DOHH2 (cell line): ENCODE measurements around the gene OLFM3.

Source experiments
- H3F3A ChIP-seq: fragments of 200-600 bp; sonication (generic), shearing (Covaris generic); 2 replicates; pipeline ENCODE4 v1.6.0; 2016; ENCODE audit warnings: antibody characterized with exemption, mild to moderate bottlenecking; ENCODE audit not compliant: control insufficient read depth, insufficient read depth
- H3K27ac ChIP-seq: fragments of 200-600 bp; sonication (generic); 2 replicates; pipeline ENCODE4 v1.5.1; 2014; ENCODE audit warnings: low read depth, mild to moderate bottlenecking, low read length, moderate library complexity
- H3K27me3 ChIP-seq: fragments of 200-600 bp; sonication (generic); 2 replicates; pipeline ENCODE4 v1.6.1; 2014; ENCODE audit warnings: mild to moderate bottlenecking, low read length, mixed read lengths; ENCODE audit not compliant: control insufficient read depth
- H3K36me3 ChIP-seq: fragments of 200-600 bp; sonication (generic); 2 replicates; pipeline ENCODE4 v1.6.1; 2014; ENCODE audit warnings: mild to moderate bottlenecking, low read length, moderate library complexity, mixed read lengths; ENCODE audit not compliant: control insufficient read depth
- H3K4me1 ChIP-seq: fragments of 200-600 bp; sonication (generic); 2 replicates; pipeline ENCODE4 v1.6.1; 2014; ENCODE audit warnings: mild to moderate bottlenecking, low read length, mixed read lengths; ENCODE audit not compliant: control insufficient read depth
- H3K4me2 ChIP-seq: fragments of 200-600 bp; sonication (generic); 2 replicates; pipeline ENCODE4 v1.6.0; 2014; ENCODE audit warnings: mild to moderate bottlenecking, low read length, moderate library complexity
- H3K4me3 ChIP-seq: fragments of 200-600 bp; sonication (generic); 2 replicates; pipeline ENCODE4 v1.5.1; 2014; ENCODE audit warnings: mild to moderate bottlenecking, low read length, mixed read lengths
- H3K79me2 ChIP-seq: fragments of 200-600 bp; sonication (generic); 2 replicates; pipeline ENCODE4 v1.6.1; 2014; ENCODE audit warnings: mild to moderate bottlenecking, low read length, mixed read lengths; ENCODE audit not compliant: control insufficient read depth
- H3K9me2 ChIP-seq: fragments of 200-600 bp; sonication (generic); replicated peaks from 2 replicates; pipeline ENCODE4 v1.6.1; 2014; ENCODE audit warnings: mild to moderate bottlenecking, low read length, mixed read lengths; ENCODE audit not compliant: control insufficient read depth
- H3K9me3 ChIP-seq: fragments of 200-600 bp; sonication (generic); 2 replicates; pipeline ENCODE4 v1.6.1; 2014; ENCODE audit warnings: antibody characterized with exemption, low read length, mixed read lengths; ENCODE audit not compliant: control insufficient read depth, insufficient read depth
- H4K20me1 ChIP-seq: fragments of 200-600 bp; sonication (generic); 2 replicates; pipeline ENCODE4 v1.6.0; 2014; ENCODE audit warnings: low read depth, mild to moderate bottlenecking, antibody characterized with exemption, low read length, moderate library complexity; ENCODE audit not compliant: control insufficient read depth, insufficient read depth
- EZH2phosphoT487 ChIP-seq: fragments of 200-600 bp; sonication (generic); IDR thresholded peaks from 2 replicates; pipeline ENCODE4 v1.6.1; 2017; ENCODE audit warnings: borderline replicate concordance, mild to moderate bottlenecking, antibody characterized with exemption, low read length, moderate library complexity, mixed read lengths
- TF ChIP-seq, protein P1 (sequence below): fragments of 200-600 bp; sonication (generic); IDR thresholded peaks from one replicate; pipeline ENCODE4 v1.5.1; 2014; ENCODE audit warnings: antibody characterized with exemption, mild to moderate bottlenecking, low read depth, low read length; ENCODE audit not compliant: poor library complexity, severe bottlenecking

The OLFM3 gene

GRCh38 chr1:101995984-101996745 is 561 bp downstream of the OLFM3 start:
- H3K4me1 ChIP-seq, result no peaks in the 10 kb centered on the region
- H3K36me3 ChIP-seq, result no peaks in the 10 kb centered on the region
- H3K9me3 ChIP-seq, result no peaks in the 10 kb centered on the region
- H3K4me2 ChIP-seq, result no peak overlapping the region
- no peaks in the 10 kb centered on the region for H3K79me2 ChIP-seq
- H3K4me3 ChIP-seq, result no peak overlapping the region
- H4K20me1 ChIP-seq, result no peaks in the 10 kb centered on the region
- TF ChIP-seq, protein P1, sequence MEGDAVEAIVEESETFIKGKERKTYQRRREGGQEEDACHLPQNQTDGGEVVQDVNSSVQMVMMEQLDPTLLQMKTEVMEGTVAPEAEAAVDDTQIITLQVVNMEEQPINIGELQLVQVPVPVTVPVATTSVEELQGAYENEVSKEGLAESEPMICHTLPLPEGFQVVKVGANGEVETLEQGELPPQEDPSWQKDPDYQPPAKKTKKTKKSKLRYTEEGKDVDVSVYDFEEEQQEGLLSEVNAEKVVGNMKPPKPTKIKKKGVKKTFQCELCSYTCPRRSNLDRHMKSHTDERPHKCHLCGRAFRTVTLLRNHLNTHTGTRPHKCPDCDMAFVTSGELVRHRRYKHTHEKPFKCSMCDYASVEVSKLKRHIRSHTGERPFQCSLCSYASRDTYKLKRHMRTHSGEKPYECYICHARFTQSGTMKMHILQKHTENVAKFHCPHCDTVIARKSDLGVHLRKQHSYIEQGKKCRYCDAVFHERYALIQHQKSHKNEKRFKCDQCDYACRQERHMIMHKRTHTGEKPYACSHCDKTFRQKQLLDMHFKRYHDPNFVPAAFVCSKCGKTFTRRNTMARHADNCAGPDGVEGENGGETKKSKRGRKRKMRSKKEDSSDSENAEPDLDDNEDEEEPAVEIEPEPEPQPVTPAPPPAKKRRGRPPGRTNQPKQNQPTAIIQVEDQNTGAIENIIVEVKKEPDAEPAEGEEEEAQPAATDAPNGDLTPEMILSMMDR, result no peak
- TF ChIP-seq EZH2phosphoT487, result no peak
- H3F3A ChIP-seq, result no peaks in the 10 kb centered on the region
- H3K27me3 ChIP-seq, result no peaks in the 10 kb centered on the region
- no peaks in the 10 kb centered on the region for H3K9me2 ChIP-seq
- H3K27ac ChIP-seq, result no peak overlapping the region

GRCh38 chr1:101993710-101994109 is 3.0 kb downstream of the OLFM3 start:
- no peaks in the 10 kb centered on the region for H3K4me1 ChIP-seq
- no peaks in the 10 kb centered on the region for H3K9me3 ChIP-seq
- H3K9me2 ChIP-seq, result no peaks in the 10 kb centered on the region
- H3K27me3 ChIP-seq, result no peaks in the 10 kb centered on the region
- H3K36me3 ChIP-seq, result no peaks in the 10 kb centered on the region
- H3K4me2 ChIP-seq, result no peak overlapping the region
- no peak overlapping the region for H3K4me3 ChIP-seq
- H3F3A ChIP-seq, result no peaks in the 10 kb centered on the region
- H3K79me2 ChIP-seq, result no peaks in the 10 kb centered on the region
- TF ChIP-seq, protein P1, result no peak
- TF ChIP-seq EZH2phosphoT487, result no peak
- no peak overlapping the region for H3K27ac ChIP-seq
- no peaks in the 10 kb centered on the region for H4K20me1 ChIP-seq

DNA sequence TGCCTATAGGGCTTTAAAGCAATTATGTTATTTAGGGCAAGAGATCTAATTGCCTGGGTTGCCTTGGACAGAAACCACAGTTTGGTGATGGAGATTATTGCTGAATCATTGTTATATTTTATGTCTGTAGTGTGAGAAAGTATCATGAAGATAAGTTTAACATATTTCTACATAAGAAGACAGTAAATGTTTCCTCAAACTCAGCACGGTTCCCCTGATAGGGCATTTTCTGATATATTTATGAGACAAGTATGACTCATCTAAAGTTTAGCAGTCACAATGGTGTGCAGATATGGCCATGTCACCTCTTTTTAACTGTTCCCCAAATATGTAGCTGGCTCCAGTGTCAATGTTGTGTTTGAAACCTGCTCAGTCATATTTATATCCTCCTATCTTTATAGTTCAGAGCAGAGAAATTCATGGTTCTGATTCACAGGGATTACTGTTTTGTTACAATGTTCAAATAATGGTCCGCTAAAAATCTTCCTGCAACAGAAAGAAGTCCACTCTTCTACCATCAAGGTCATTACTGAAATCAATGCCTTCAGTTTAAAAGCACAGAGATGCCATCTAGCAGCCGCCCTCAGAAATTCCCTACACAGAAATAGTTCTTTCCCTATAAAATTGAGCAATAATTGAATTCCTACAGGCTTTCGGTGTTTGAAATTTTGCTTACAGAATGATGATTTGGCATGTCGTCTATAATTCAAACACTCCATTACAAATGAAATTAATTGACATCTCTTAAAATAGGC is 3.7 kb downstream of the OLFM3 start:
- Histone ChIP-seq H4K20me1 (no peaks in the 10 kb centered on the region), H3K27ac (no peak overlapping the region), H3K27me3 (no peaks in the 10 kb centered on the region), H3K36me3 (no peaks in the 10 kb centered on the region), H3K9me2 (no peaks in the 10 kb centered on the region), H3F3A (no peaks in the 10 kb centered on the region), H3K79me2 (no peaks in the 10 kb centered on the region), H3K4me3 (no peak overlapping the region), H3K4me1 (no peaks in the 10 kb centered on the region), H3K9me3 (no peaks in the 10 kb centered on the region), H3K4me2 (no peak overlapping the region)
- no peak for TF ChIP-seq EZH2phosphoT487
- TF ChIP-seq, protein P1, result no peak
